Left ventricle myocardium inferior (tissue), 1 donor: ENCODE measurements around the gene EXOC4. TPM values are rescaled to one million over a fixed set of nuclear protein-coding genes. Genes with fewer than 3 reads are reported as not detected.
"Not testable (repeated sequence)": the region's sequence is repeated elsewhere in the genome, so short reads cannot be mapped to it uniquely, and the experiment has no call there.

Experiments
- DNase-seq: peaks from one replicate; pipeline ENCODE4 v3.0.0-alpha.2; 2020
- H3K27ac ChIP-seq: fragments of 200-600 bp; replicated peaks from 2 replicates; pipeline ENCODE4 v1.8.0; 2021
- H3K27me3 ChIP-seq: fragments of 200-600 bp; 2 replicates; pipeline ENCODE4 v1.8.0; 2021; ENCODE audit warnings: low read depth
- H3K36me3 ChIP-seq: fragments of 200-600 bp; 2 replicates; pipeline ENCODE4 v1.8.0; 2021
- H3K4me1 ChIP-seq: fragments of 200-600 bp; 2 replicates; pipeline ENCODE4 v1.8.0; 2021
- H3K4me3 ChIP-seq: fragments of 200-600 bp; 2 replicates; pipeline ENCODE4 v1.8.0; 2021; ENCODE audit warnings: mild to moderate bottlenecking, moderate library complexity
- H3K9me3 ChIP-seq: fragments of 200-600 bp; replicated peaks from 2 replicates; pipeline ENCODE4 v1.8.0; 2021
- intact Hi-C: fragments of 100-400 bp; cut with micrococcal nuclease; formaldehyde crosslinking; loops from one replicate; pipeline ENCODE4 v1.11.0; 2022
- total RNA-seq: library from RNA; stranded (reverse); fragmentation: NEBNext Ultra II Directional; extraction: Animal tissue kit (Norgen Biotek cat#: 25700); gene quantifications from one replicate; pipeline ENCODE4 v1.2.1, GENCODE V29; 2021
- TF ChIP-seq, protein P1 (sequence below): fragments of 200-600 bp; IDR thresholded peaks from 2 replicates; pipeline ENCODE4 v1.8.0; 2021; ENCODE audit warnings: antibody characterized with exemption, mild to moderate bottlenecking, borderline replicate concordance
- donor health status: DM: no; HTN: yes; CAD: no; lungs with severe emphysema.

The EXOC4 gene
- total RNA-seq, 1 donor from 2014 or later: 33.8 TPM

DNA sequence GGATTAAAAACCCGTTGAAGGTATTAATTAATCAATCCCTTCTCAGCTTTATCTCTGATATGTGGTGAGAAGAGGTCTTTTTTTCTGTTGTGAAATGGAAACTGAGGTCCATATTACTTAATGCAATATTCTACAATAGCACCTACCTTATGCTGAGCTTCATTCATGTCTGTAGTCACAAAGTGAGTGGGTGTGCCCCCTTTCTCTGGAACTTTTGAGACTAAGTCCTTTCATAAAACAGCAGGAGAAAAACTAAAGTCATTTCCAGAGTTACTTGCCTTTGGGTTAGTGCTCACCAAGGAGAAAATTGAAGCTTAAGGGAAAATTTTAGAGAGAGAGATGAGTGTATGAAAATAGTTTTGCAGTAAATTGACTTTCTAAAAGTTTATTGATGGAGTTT is 61.2 kb downstream of the EXOC4 start:
- Histone ChIP-seq H3K27ac (no peak overlapping the region), H3K4me1 (peaks cover 19% of the 10 kb centered on the region), H3K36me3 (peaks cover 19% of the 10 kb centered on the region), H3K4me3 (no peak overlapping the region), H3K27me3 (no peaks in the 10 kb centered on the region), H3K9me3 (no peaks in the 10 kb centered on the region)
- no peak for DNase-seq
- TF ChIP-seq, protein P1, sequence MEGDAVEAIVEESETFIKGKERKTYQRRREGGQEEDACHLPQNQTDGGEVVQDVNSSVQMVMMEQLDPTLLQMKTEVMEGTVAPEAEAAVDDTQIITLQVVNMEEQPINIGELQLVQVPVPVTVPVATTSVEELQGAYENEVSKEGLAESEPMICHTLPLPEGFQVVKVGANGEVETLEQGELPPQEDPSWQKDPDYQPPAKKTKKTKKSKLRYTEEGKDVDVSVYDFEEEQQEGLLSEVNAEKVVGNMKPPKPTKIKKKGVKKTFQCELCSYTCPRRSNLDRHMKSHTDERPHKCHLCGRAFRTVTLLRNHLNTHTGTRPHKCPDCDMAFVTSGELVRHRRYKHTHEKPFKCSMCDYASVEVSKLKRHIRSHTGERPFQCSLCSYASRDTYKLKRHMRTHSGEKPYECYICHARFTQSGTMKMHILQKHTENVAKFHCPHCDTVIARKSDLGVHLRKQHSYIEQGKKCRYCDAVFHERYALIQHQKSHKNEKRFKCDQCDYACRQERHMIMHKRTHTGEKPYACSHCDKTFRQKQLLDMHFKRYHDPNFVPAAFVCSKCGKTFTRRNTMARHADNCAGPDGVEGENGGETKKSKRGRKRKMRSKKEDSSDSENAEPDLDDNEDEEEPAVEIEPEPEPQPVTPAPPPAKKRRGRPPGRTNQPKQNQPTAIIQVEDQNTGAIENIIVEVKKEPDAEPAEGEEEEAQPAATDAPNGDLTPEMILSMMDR: no peak
- intact Hi-C loops: no loop called here

DNA sequence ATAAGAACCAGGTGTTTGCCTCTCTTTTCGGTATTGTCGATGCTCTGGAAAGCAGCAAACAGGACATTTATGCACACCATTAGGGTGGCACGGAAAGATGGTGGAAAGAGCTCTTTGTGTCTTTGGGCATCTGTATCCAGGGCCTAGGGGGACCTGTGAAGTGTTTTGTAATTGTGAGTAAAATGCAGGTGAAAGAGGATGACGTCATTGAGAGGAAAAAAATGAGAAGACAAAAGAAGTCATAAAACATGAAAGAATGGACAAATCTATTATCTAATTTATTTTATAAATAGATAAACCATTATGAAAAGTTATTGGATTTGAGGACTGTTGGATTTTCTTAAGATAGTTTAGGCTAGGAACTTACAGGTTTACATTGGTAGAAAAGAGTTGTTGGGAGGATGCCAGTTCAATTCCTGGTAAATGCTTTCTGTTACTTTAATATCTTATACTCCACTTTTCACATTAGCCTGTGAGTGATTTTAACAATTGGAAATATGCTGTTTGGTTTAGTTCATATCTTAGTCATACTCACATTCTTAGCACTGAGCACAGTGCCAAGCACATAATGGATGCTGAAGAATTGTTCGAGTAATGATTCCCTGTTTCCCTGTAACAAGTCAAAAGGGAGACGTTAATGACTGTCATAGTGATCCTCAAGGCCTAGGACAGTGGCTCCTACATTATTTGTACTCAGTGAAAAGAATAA is 62.6 kb downstream of the EXOC4 start:
- Histone ChIP-seq H3K36me3 (peaks cover 26% of the 10 kb centered on the region), H3K4me1 (peaks cover 11% of the 10 kb centered on the region), H3K27ac (no peak overlapping the region), H3K9me3 (no peaks in the 10 kb centered on the region), H3K4me3 (no peak overlapping the region), H3K27me3 (no peaks in the 10 kb centered on the region)
- TF ChIP-seq, protein P1: no peak
- intact Hi-C loops: no loop called here
- DNase-seq: no peak

DNA sequence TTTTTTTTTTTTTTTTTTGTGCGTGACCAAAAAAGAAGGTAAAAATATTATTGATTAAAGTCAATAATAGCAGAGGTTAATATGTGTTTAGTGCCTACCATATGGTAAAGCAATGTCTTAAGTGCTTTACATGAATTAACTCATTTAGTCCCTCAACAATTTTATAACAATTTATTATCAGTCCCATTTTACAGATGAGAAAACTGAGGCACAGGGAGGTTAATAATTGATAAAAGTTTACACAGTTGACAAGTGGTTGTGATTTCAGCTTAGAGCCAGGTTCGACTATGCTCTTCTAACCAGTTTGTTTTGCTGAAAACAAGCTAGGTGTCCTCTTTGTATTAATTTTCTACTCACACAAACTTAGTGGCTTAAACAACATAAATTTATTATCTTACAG is 67.0 kb downstream of the EXOC4 start:
- no peak for DNase-seq
- Histone ChIP-seq H3K36me3 (peaks cover 47% of the 10 kb centered on the region), H3K27me3 (no peaks in the 10 kb centered on the region), H3K4me3 (no peak overlapping the region), H3K9me3 (peaks cover 25% of the 10 kb centered on the region), H3K4me1 (peaks cover 9% of the 10 kb centered on the region), H3K27ac (no peak overlapping the region)
- TF ChIP-seq, protein P1: no peak
- intact Hi-C loops: no loop called here

DNA sequence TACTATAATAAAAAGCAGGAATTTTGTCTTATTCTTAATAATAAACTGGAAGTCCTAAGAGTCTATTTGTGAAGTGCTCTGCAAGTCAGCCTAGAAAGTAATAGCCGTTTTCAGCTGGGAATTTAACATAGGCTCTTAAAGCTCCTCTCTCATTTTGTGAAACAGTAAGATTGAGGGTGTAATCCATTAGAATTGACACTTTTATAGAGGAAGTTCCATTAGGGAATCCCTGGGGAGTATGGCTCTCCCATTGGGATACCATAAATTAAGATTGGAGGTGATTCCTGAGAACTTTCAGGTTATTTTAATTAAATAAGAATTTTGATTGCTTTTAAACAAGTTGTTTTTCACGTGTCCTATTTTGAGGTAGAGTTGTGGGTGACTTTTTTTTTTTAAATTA is 68.0 kb downstream of the EXOC4 start:
- peaks cover 4% of the 10 kb centered on the region for H3K4me1 ChIP-seq
- no peaks in the 10 kb centered on the region for H3K27me3 ChIP-seq
- H3K27ac ChIP-seq: no peak overlapping the region
- intact Hi-C loops: no loop called here
- H3K36me3 ChIP-seq: peaks cover 56% of the 10 kb centered on the region
- TF ChIP-seq, protein P1: no peak
- H3K4me3 ChIP-seq: no peak overlapping the region
- peaks cover 35% of the 10 kb centered on the region for H3K9me3 ChIP-seq
- DNase-seq: no peak

DNA sequence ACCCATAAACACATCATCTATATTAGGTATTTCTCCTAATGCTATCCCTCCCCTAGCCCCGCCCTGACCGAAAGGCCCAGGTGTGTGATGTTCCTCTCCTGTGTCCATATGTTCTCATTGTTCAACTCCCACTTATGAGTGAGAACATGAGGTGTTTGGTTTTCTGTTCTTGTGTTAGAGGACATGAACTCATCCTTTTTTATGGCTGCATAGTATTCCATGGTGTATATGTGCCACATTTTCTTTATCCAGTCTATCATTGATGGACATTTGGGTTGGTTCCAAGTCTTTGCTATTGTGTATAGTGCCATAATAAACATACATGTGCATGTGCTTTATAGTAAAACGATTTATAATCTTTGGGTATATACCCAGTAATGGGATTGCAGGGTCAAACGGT is 68.5 kb downstream of the EXOC4 start:
- H3K4me3 ChIP-seq, H3K27ac ChIP-seq, intact Hi-C loops, H3K4me1 ChIP-seq, H3K27me3 ChIP-seq, DNase-seq: not testable (repeated sequence)
- Histone ChIP-seq H3K36me3 (peaks cover 60% of the 10 kb centered on the region), H3K9me3 (peaks cover 40% of the 10 kb centered on the region)

DNA sequence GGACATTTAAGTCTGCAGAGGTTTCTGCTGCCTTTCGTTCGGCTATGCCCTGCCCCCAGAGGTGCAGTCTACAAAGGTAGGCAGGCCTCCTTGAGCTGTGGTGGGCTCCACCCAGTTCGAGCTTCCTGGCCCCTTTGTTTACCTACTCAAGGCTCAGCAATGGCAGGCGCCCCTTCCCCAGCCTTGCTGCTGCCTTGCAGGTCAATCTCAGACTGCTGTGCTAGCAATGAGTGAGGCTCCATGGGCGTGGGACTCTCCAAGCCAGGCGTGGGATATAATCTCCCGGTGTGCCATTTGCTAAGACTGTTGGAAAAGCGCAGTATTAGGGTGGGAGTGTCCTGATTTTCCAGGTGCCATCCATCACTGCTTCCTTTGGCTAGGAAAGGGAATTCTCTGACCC is 73.9 kb downstream of the EXOC4 start:
- DNase-seq, intact Hi-C loops, H3K27me3 ChIP-seq, H3K27ac ChIP-seq, H3K4me3 ChIP-seq, H3K4me1 ChIP-seq: not testable (repeated sequence)
- peaks cover 39% of the 10 kb centered on the region for H3K9me3 ChIP-seq
- H3K36me3 ChIP-seq: peaks cover 34% of the 10 kb centered on the region

DNA sequence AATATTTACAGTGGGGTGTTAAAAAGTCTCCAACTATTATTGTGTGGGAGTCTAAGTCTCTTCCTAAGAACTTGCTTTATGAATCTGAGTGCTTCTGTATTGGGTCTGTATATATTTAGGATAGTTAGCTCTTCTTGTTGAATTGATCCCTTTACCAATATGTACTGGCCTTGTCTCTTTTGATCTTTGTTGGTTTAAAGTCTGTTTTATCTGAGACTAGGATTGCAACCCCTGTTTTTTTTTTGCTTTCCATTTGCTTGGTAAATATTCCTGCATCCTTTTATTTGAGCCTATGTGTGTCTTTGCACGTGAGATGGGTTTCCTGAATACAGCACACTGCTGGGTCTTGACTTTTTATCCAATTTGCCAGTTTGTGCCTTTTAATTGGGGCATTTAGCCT is 75.1 kb downstream of the EXOC4 start:
- H3K27ac ChIP-seq, H3K4me3 ChIP-seq, intact Hi-C loops, H3K4me1 ChIP-seq, DNase-seq, H3K27me3 ChIP-seq: not testable (repeated sequence)
- Histone ChIP-seq H3K9me3 (peaks cover 30% of the 10 kb centered on the region), H3K36me3 (peaks cover 25% of the 10 kb centered on the region)
